ENCODE measurements around the gene ZNF692. TPM values are rescaled to one million over a fixed set of nuclear protein-coding genes. Genes with fewer than 3 reads are reported as not detected.
A peak's percentile ranks its signal among the peaks of the same experiment; 100 is the strongest.

ZNF692 gene
- total and polyA plus RNA-seq, 4 donors, result 7.8 to 16.3 (median 10.4) TPM

DNA sequence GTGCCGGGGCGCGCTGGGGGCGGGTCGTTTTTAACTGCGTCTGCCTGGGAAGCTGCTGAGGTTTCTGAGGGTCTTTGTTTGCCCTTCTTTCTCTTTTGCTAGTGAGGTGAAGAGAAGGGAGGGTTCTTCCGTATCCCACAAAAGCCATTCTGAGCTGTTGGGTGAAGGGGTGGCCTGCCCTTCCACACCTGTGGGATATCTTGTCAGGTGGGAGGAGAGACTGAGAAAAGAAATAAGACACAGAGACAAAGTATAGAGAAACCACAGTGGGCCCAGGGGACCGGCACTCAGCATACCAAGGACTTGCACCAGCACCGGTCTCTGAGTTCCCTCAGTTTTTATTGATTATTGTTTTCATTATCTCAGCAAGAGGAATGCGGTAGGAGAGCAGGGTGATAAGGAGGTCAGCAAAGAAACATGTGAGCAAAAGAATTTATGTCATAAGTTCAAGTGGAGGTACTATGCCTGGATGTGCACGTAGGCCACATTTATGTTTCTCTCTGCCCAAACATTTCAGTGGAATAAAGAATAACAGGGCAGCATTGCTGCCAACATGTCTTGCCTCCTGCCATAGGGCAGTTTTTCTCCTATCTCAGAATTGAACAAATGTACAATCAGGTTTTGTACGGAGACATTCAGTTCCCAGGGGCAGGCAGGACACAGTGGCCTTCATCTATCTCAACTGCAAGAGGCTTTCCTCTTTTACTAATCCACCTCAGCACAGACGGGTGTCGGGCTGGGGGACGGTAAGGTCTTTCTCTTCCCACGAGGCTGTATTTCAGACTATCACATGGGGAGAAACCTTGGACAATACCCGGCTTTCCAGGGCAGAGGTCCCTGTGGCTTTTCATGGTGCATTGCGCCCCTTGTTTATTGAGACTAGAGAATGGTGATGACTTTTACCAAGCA is 48.1 kb upstream of the ZNF692 start:
- TF ChIP-seq SP1 (IDR thresholded peaks at IDR 0.05) (no peak), REST (IDR thresholded peaks at IDR 0.05) (no peak), TAF1 (conservative IDR thresholded peaks at IDR 0.05) (no peak), MAX (IDR thresholded peaks at IDR 0.05) (no peak), GABPA (IDR thresholded peaks at IDR 0.05 in 1 of 2, conservative IDR thresholded peaks at IDR 0.05 in 1 of 2) (no peak), YY1 (IDR thresholded peaks at IDR 0.05) (no peak), FOXA1 (IDR thresholded peaks at IDR 0.05) (no peak), EGR1 (IDR thresholded peaks at IDR 0.05; ENCODE audit: low read depth in 2 of 2) (no peak), NR2F2 (IDR thresholded peaks at IDR 0.05) (no peak), JUND (IDR thresholded peaks at IDR 0.05) (no peak), HNF4G (IDR thresholded peaks at IDR 0.05) (no peak), FOXA2 (IDR thresholded peaks at IDR 0.05) (no peak), RAD21 (IDR thresholded peaks at IDR 0.05) (no peak)
- TF ChIP-seq, protein P1, sequence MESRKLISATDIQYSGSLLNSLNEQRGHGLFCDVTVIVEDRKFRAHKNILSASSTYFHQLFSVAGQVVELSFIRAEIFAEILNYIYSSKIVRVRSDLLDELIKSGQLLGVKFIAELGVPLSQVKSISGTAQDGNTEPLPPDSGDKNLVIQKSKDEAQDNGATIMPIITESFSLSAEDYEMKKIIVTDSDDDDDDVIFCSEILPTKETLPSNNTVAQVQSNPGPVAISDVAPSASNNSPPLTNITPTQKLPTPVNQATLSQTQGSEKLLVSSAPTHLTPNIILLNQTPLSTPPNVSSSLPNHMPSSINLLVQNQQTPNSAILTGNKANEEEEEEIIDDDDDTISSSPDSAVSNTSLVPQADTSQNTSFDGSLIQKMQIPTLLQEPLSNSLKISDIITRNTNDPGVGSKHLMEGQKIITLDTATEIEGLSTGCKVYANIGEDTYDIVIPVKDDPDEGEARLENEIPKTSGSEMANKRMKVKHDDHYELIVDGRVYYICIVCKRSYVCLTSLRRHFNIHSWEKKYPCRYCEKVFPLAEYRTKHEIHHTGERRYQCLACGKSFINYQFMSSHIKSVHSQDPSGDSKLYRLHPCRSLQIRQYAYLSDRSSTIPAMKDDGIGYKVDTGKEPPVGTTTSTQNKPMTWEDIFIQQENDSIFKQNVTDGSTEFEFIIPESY (IDR thresholded peaks at IDR 0.05), result no peak
- TF ChIP-seq, protein P2, sequence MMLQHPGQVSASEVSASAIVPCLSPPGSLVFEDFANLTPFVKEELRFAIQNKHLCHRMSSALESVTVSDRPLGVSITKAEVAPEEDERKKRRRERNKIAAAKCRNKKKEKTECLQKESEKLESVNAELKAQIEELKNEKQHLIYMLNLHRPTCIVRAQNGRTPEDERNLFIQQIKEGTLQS (IDR thresholded peaks at IDR 0.05), result no peak
- TF ChIP-seq, protein P3, sequence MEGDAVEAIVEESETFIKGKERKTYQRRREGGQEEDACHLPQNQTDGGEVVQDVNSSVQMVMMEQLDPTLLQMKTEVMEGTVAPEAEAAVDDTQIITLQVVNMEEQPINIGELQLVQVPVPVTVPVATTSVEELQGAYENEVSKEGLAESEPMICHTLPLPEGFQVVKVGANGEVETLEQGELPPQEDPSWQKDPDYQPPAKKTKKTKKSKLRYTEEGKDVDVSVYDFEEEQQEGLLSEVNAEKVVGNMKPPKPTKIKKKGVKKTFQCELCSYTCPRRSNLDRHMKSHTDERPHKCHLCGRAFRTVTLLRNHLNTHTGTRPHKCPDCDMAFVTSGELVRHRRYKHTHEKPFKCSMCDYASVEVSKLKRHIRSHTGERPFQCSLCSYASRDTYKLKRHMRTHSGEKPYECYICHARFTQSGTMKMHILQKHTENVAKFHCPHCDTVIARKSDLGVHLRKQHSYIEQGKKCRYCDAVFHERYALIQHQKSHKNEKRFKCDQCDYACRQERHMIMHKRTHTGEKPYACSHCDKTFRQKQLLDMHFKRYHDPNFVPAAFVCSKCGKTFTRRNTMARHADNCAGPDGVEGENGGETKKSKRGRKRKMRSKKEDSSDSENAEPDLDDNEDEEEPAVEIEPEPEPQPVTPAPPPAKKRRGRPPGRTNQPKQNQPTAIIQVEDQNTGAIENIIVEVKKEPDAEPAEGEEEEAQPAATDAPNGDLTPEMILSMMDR (IDR thresholded peaks at IDR 0.05; ENCODE audit: low read depth, low read length, missing input control), result no peak
- Histone ChIP-seq H3K9me3 (ENCODE audit: control insufficient read depth in 4 of 4, low read length in 3 of 4) (no peaks in the 10 kb centered on the region), H3K27ac (ENCODE audit: low read depth in 1 of 2, low read length in 2 of 2) (peak overlapping the region; percentile 68 to 76), H3K9ac (ENCODE audit: low read depth in 1 of 2, low read length in 2 of 2) (peak overlapping the region; percentile 49 to 84), H3K36me3 (ENCODE audit: control insufficient read depth in 4 of 4, insufficient read depth in 3 of 4, low read depth in 1 of 4, low read length in 3 of 4) (peaks cover 0 to 2% (median 0%) of the 10 kb centered on the region in 4 donors), H3K27me3 (ENCODE audit: control insufficient read depth in 4 of 4, insufficient read depth in 4 of 4, low read length in 3 of 4) (no peaks in the 10 kb centered on the region), H3K4me1 (ENCODE audit: control insufficient read depth in 4 of 4, insufficient read depth in 4 of 4, low read length in 3 of 4) (peaks cover 0 to 15% (median 8%) of the 10 kb centered on the region in 4 donors), H3K4me3 (ENCODE audit: low read depth in 1 of 3, low read length in 3 of 3) (peak overlapping the region; percentile 59 to 90 (median 84))
- peak; percentile 34 for DNase-seq (ENCODE audit: low spot score)
- 24% methylated on average over 18 of the region's 18 CpGs for WGBS
